ENCODE results near the gene CFAP61.
"Not testable (repeated sequence)": the region's sequence is repeated elsewhere in the genome, so short reads cannot be mapped to it uniquely, and the experiment has no call there.

CFAP61 gene

GRCh38 chr20:20321134-20321533, 268.8 kb downstream of the CFAP61 start:
- DNase-seq (ENCODE audit: low read depth in 3 of 3): no peak

GRCh38 chr20:20321917-20322316, 269.6 kb downstream of the CFAP61 start:
- no peak for DNase-seq (ENCODE audit: low read depth in 3 of 3)

- DNase-seq (ENCODE audit: low read depth in 3 of 3): no peak
These were observed 270.6 kb downstream of the CFAP61 start for GRCh38 chr20:20322912-20323311.

- no peak for DNase-seq (ENCODE audit: low read depth in 3 of 3)
These were observed 275.4 kb downstream of the CFAP61 start for GRCh38 chr20:20327746-20328145.

- DNase-seq (ENCODE audit: low read depth in 3 of 3): no peak
These were observed 277.2 kb downstream of the CFAP61 start for GRCh38 chr20:20329564-20329963.

- no peak for DNase-seq (ENCODE audit: low read depth in 3 of 3)
These were observed 278.8 kb downstream of the CFAP61 start for GRCh38 chr20:20331156-20331555.

GRCh38 chr20:20331817-20332216, 279.5 kb downstream of the CFAP61 start:
- DNase-seq (ENCODE audit: low read depth in 3 of 3): no peak

- DNase-seq (ENCODE audit: low read depth in 3 of 3): no peak
These were observed 281.5 kb downstream of the CFAP61 start for GRCh38 chr20:20333866-20334265.

GRCh38 chr20:20334489-20334888, 282.2 kb downstream of the CFAP61 start:
- no peak for DNase-seq (ENCODE audit: low read depth in 3 of 3)

GRCh38 chr20:20338133-20338730, 285.9 kb downstream of the CFAP61 start:
- DNase-seq (ENCODE audit: low read depth in 3 of 3): no peak

GRCh38 chr20:20340443-20340842, 288.1 kb downstream of the CFAP61 start:
- DNase-seq (ENCODE audit: low read depth in 3 of 3): no peak

- no peak for DNase-seq (ENCODE audit: low read depth in 3 of 3)
These were observed 289.0 kb downstream of the CFAP61 start for GRCh38 chr20:20341371-20341770.

- DNase-seq (ENCODE audit: low read depth in 3 of 3): no peak
These were observed 289.7 kb downstream of the CFAP61 start for GRCh38 chr20:20342066-20342465.

GRCh38 chr20:20343932-20344331, 291.6 kb downstream of the CFAP61 start:
- DNase-seq (ENCODE audit: low read depth in 3 of 3): no peak

- DNase-seq (ENCODE audit: low read depth in 3 of 3): no peak
These were observed 292.1 kb downstream of the CFAP61 start for GRCh38 chr20:20344476-20344875.

- no peak for DNase-seq (ENCODE audit: low read depth in 3 of 3)
These were observed 301.2 kb downstream of the CFAP61 start for GRCh38 chr20:20353576-20353975.

GRCh38 chr20:20355503-20355902, 303.2 kb downstream of the CFAP61 start:
- DNase-seq (ENCODE audit: low read depth in 3 of 3): not testable (repeated sequence)

GRCh38 chr20:20358801-20359200, 306.5 kb downstream of the CFAP61 start:
- DNase-seq (ENCODE audit: low read depth in 3 of 3): no peak

- no peak for DNase-seq (ENCODE audit: low read depth in 3 of 3)
These were observed 307.3 kb downstream of the CFAP61 start for GRCh38 chr20:20359628-20360027.

- no peak for DNase-seq (ENCODE audit: low read depth in 3 of 3)
These were observed 308.1 kb downstream of the CFAP61 start for GRCh38 chr20:20360464-20360863.

- DNase-seq (ENCODE audit: low read depth in 3 of 3): no peak
These were observed 310.6 kb downstream of the CFAP61 start for GRCh38 chr20:20362774-20363433.

GRCh38 chr20:20363434-20363798, 311.1 kb downstream of the CFAP61 start:
- DNase-seq (ENCODE audit: low read depth in 3 of 3): no peak

GRCh38 chr20:20363799-20364592, 311.7 kb downstream of the CFAP61 start:
- DNase-seq (ENCODE audit: low read depth in 3 of 3): no peak
